NCI-H1417 (cell line): Measurements from ENCODE around the gene CORO1C.
"Not testable (repeated sequence)": the region's sequence is repeated elsewhere in the genome, so short reads cannot be mapped to it uniquely, and the experiment has no call there.

Experiments used
- DNase-seq, 3 experiments: peaks; one replicate each; lab custom pipeline; 2025; lab: John Stamatoyannopoulos, UW

Gene CORO1C

DNA sequence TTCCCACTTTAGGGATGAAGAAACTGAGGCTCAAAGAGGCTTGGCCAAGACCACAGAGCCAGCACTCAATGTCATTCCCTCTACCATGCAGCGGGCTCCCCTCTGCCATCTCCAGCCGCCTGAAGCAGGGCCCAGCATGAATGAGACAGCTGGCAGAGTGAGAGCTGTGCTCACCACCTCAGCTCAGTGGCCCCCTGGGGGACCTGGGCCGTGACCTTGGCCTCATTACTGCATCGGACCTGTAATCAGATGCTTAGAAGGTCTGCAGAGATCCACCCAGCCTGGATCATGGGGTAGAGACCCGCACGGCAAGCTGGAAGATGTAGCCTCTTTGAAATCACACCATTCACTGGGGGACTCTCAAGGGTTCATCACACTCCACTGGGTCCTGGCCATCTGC is 22.7 kb upstream of the CORO1C start:
- peak in 1 of 3 experiments; percentile 14 for DNase-seq

GRCh38 chr12:108752387-108752786 is 21.1 kb upstream of the CORO1C start:
- no peak for DNase-seq

DNA sequence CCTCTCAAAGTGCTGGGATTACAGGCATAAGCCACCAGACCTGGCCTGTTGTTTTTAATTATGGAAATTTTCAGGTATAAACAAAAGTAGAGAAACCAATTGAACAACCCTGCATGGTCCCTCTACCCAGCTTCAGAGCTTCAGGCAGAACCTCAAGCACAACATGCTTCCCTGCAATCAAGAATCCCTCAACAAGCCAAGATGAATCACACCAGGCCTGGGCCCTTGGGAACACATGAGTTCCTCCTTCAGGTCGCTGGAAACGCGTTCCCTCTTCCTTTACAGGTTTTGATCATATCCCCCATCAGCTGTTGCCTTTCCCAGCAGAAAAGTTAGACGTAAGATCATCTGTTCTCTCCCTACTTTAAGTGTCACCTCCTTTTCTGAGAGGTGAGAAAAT is 20.5 kb upstream of the CORO1C start:
- DNase-seq: no peak

DNA sequence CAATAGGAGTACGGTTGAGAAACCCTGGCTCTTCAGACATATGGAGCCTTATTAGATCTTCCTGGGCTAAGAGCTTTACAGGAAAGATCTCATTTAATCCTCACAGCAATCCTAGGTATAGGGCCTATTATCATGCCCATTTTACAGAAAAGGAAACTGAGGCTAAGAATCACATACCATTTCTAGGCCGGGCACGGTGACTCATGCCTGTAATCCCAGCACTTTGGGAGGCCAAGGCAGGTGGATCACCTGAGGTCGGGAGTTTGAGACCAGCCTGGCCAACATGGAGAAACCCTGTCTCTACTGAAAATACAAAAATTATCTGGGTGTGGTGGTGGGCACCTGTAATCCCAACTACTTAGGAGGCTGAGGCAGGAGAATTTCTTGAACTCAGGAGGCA is 19.7 kb upstream of the CORO1C start:
- not testable (repeated sequence) for DNase-seq

- DNase-seq: no peak
Measured at GRCh38 chr12:108750526-108750925, 19.2 kb upstream of the CORO1C start.

DNA sequence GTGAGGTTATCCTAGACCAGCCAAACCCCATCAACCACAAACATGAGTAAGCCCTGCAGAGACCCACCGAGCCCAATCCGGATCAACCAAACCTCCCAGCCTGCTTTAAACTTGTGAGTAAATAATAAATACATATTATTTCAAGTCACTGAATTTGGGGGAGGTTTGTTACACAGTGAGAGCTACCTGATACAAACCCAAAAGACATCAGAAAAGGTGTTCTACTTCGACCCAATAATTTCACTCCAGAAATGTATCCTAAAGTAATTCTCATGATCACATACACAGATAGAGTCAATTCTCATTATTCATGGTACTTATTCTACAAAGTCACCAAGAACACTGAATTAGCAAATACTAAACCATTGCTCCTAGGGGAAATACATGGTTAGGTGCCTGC is 16.2 kb upstream of the CORO1C start:
- DNase-seq: no peak

DNA sequence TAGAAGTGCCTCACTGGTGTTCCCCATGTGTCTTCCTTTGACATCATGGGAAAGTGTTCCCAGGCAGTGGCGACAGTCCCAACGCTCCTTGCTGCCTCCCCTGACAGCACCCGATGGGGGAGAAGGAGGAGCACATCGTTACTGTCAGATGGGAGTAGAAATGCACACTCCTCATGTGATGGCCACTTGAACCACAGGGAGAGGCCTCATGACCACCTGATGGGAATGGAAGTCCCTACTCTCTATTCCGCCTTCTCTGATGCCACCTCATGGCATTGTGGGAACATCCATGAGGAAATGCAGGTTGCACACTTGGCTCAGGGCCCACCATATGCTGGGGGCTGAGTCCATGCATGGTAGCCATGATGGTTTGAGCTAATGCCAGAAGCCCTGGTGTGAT is 14.3 kb upstream of the CORO1C start:
- DNase-seq: no peak

DNA sequence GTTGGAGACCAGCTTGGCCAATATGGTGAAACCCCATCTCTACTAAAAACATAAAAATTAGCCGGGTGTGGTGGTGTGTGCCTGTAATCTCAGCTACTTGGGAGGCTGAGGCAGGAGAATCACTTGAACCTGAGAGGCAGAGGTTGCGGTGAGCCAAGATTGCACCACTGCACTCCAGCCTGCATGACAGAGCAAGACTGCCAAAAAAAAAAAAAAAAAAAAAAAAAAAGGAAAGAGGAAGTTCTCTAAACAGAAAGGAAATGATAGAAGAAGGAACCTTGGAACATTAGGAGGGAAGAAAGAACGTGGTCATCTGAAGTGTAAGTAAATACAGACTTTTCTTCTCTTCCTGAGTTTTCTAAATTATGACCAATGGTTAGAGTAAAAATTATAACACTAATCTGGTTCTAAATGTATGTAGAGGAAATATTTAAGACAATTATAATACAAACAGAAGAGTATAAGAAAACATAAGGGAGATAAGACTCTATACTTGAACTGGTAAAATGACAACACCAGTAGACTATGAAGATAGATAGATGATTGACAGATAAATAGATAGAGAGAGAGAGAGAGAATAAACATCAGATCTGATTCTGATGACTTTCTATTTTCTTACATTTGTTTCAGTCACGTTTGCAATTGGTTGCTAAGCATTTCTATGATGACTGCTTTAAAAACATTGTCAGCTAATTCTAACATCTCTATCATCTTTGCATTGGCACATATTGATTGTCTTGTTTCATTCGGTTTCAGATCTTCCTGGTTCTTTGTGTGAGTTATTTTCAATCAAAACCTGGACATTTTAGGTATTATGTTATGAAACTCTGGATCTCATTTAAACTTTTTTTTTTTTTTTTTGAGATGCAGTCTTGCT is 12.9 kb upstream of the CORO1C start:
- DNase-seq: no peak

GRCh38 chr12:108738170-108738569 is 6.9 kb upstream of the CORO1C start:
- no peak for DNase-seq

GRCh38 chr12:108735855-108736254 is 4.5 kb upstream of the CORO1C start:
- no peak for DNase-seq

- no peak for DNase-seq
Measured at GRCh38 chr12:108734200-108734906, 3.0 kb upstream of the CORO1C start.

GRCh38 chr12:108733230-108733531 is 1.9 kb upstream of the CORO1C start:
- not testable (repeated sequence) for DNase-seq

- DNase-seq: no peak
Measured at GRCh38 chr12:108732489-108733229, 1.3 kb upstream of the CORO1C start.

DNA sequence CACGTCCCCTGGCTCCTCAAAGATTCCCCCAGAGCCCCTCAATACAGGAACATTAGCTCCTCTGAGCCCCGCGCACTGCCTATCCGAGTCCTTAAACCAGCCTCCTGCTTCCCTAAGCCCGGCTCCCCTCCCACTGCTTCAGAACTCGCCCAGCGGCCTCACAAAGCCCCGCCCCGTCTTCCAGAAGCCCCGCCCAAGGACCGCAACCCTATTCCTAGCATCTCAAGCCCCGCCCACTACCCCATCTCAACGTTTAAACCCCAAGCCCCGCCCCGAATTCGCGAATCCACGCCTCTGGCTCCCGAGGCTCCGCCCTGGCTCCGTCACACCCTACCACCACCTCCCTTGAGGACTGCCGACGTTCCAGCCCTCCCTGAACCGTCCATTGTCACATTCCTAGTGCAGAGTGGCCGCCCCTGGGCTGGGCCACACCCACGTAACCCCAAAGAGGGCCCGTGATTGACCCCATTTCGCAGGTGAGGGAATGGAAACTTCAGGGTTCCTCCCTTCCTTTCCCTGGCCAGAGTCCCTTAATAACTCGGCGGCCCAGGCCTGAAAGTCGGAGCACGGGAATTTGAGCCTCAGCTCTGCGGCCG is 646 bp upstream of the CORO1C start:
- peak; percentile 98 to 99 (median 99) for DNase-seq

GRCh38 chr12:108730365-108731104 is 783 bp downstream of the CORO1C start:
- DNase-seq: peak; percentile 74 to 91 (median 91)

GRCh38 chr12:108729612-108730364 is 1.5 kb downstream of the CORO1C start:
- DNase-seq: peak in 2 of 3 experiments; percentile 74 to 87

- no peak for DNase-seq
Measured at GRCh38 chr12:108728820-108729611, 2.3 kb downstream of the CORO1C start.

DNA sequence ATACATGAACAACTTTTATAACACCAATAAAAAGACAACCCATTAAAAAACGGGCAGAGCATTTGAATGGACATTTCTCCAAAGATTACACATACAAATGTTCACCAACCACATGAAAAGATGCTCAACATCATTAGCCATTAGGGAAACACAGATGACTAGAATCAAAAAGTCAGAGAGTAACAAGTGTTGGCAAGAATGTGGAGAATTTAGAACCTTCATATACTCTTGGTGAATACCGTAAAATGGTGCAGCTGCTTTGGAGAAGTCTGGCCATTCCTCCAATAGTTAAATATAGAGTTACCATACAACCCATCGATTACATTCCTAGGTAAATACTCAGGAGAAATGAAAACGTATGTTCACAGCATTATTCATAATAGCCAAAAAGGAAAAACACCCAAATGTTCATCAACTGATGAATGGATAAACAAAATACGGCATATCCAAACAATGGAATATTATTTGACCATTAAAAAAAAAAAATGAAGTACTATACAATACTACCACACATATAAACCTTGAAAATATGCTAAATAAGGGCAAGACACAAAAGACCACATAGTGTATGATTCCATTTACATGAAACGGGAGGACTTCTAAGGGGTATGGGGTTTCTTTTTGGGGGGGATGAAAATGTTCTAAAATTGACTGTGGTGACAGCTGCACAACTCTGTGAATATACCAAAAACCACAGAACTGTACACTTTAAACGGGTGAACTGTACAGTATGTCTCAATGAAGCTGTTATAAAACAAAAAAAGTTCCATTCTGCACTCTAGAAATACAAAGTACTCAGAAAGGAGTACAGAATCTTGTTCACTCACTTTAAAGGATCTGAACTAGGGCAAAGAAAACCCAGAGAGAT is 3.2 kb downstream of the CORO1C start:
- no peak for DNase-seq

DNA sequence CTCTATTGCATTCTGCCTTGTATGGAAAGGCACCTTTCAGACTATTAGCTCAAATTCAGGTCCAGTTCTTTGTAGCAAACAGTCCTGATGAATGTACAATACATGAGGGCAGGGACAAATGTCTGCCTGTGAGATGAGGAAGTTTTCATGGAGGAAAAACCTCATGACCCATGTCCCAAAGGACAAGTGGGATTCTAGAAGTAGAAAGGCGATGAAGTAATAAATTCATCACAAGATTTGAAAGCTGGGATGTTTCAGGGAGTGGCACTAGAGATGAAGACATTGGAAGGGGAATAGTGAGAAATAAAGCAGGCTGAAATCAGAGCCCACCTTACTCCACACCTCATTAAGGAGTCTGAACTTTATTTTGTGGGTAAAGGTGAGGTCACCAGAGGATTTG is 4.2 kb downstream of the CORO1C start:
- DNase-seq: no peak
